ENCODE measurements around the gene GRIN3B.

GRIN3B gene

DNA sequence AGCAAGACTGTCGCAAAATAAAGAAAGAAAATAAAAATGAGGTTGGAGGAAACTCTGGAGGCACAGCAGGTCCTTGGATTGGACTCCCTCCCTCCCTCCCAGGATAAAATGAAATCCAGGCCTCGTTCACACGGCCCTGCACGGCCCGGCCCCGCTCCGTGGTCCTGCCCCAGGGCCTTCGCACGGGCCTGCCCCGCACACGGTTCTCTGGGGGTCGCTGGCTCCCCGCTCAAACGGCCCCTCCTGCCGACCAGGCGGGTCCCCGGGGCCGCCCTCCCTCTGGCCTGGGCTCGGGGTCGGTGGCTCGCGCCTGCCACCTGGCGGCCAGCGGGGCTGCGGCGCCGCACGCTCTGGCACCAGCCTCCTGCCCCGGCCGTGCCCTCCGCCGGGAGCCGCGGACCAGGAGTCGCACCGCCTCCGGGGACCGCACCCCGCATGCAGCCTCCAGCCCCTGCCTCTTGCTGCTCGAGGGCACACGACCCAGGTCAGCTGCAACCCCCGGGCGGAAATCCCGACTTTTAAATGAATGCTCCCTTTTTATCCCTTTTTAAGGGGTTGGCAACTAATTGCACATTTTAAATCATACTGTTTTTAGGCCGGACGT is 17.6 kb upstream of the GRIN3B start:
- peak overlapping the region; percentile 22 for H3K4me3 ChIP-seq (replicated peaks; ENCODE audit: insufficient read depth, low read length)
- DNase-seq (ENCODE audit: low read depth in 1 of 2, low spot score in 1 of 2), result peak; percentile 55 to 63
- H3K27ac ChIP-seq (replicated peaks), result peak overlapping the region; percentile 2; the same call in 1 of the 2 replicates
- H3K27me3 ChIP-seq (ENCODE audit: insufficient read depth, poor library complexity, severe bottlenecking), result no peaks in the 10 kb centered on the region
- TF ChIP-seq, protein P1, sequence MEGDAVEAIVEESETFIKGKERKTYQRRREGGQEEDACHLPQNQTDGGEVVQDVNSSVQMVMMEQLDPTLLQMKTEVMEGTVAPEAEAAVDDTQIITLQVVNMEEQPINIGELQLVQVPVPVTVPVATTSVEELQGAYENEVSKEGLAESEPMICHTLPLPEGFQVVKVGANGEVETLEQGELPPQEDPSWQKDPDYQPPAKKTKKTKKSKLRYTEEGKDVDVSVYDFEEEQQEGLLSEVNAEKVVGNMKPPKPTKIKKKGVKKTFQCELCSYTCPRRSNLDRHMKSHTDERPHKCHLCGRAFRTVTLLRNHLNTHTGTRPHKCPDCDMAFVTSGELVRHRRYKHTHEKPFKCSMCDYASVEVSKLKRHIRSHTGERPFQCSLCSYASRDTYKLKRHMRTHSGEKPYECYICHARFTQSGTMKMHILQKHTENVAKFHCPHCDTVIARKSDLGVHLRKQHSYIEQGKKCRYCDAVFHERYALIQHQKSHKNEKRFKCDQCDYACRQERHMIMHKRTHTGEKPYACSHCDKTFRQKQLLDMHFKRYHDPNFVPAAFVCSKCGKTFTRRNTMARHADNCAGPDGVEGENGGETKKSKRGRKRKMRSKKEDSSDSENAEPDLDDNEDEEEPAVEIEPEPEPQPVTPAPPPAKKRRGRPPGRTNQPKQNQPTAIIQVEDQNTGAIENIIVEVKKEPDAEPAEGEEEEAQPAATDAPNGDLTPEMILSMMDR (IDR thresholded peaks at IDR 0.05; ENCODE audit: insufficient read depth, low read length), result peak; percentile 25
- no peak for TF ChIP-seq SPI1 (IDR thresholded peaks at IDR 0.05; ENCODE audit: borderline replicate concordance, low read depth)

DNA sequence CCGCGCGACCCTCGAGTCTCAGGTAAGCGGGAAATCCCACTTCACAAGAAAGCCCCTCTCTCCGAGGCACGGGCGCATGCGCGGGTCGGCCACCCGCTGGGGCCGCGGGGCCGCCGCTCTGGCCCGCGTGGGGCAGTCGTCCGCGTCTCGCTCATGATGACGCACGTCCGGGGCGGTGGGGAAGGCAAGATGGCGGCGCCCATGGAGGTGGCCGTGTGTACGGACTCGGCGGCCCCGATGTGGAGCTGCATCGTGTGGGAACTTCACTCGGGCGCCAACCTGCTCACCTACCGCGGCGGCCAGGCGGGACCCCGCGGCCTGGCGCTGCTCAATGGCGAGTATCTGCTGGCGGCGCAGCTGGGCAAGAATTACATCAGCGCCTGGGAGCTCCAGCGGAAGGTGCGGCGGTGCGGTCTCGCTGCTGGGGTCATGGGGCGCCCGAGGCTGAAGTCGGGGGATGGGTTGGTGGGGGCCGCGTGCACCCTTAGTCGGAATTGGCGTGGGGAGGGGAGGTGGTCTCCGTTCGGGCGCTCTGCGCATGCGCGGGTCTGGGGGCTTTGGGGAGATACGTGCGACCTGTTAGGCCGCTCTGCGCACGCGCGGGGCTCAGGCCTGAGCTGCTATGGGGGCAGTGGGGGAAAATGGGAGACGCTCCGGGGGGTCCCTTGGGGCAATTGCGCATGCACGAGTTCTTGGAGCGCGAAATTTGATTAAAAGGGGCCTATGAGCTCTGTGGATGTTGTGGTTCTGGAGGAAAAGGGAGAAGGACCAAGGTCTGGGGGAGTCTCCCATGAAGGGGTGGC is 15.9 kb upstream of the GRIN3B start, which contains the start of gene WDR18:
Gene WDR18, plus strand, starts transcription at position 181 of the 803 bp plus-strand sequence. Its CDS starts 9 bp downstream, at position 190.
- DNase-seq (ENCODE audit: low read depth in 1 of 2, low spot score in 1 of 2), result peak; percentile 81 to 90
- peak within 1 kb of the TSS; percentile 88 for H3K27ac ChIP-seq (replicated peaks)
- peak; percentile 80 for TF ChIP-seq GABPA (IDR thresholded peaks at IDR 0.05; ENCODE audit: low read depth)
- TF ChIP-seq, protein P2, sequence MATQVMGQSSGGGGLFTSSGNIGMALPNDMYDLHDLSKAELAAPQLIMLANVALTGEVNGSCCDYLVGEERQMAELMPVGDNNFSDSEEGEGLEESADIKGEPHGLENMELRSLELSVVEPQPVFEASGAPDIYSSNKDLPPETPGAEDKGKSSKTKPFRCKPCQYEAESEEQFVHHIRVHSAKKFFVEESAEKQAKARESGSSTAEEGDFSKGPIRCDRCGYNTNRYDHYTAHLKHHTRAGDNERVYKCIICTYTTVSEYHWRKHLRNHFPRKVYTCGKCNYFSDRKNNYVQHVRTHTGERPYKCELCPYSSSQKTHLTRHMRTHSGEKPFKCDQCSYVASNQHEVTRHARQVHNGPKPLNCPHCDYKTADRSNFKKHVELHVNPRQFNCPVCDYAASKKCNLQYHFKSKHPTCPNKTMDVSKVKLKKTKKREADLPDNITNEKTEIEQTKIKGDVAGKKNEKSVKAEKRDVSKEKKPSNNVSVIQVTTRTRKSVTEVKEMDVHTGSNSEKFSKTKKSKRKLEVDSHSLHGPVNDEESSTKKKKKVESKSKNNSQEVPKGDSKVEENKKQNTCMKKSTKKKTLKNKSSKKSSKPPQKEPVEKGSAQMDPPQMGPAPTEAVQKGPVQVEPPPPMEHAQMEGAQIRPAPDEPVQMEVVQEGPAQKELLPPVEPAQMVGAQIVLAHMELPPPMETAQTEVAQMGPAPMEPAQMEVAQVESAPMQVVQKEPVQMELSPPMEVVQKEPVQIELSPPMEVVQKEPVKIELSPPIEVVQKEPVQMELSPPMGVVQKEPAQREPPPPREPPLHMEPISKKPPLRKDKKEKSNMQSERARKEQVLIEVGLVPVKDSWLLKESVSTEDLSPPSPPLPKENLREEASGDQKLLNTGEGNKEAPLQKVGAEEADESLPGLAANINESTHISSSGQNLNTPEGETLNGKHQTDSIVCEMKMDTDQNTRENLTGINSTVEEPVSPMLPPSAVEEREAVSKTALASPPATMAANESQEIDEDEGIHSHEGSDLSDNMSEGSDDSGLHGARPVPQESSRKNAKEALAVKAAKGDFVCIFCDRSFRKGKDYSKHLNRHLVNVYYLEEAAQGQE (IDR thresholded peaks at IDR 0.05; ENCODE audit: insufficient replicate concordance, low read depth), result no peak
- TF ChIP-seq SPI1 (IDR thresholded peaks at IDR 0.05; ENCODE audit: borderline replicate concordance, low read depth), result no peak
- peak; percentile 64; the same call in 1 of the 2 replicates for TF ChIP-seq POLR2AphosphoS5 (IDR thresholded peaks at IDR 0.05; ENCODE audit: low read depth)
- TF ChIP-seq, protein P1 (IDR thresholded peaks at IDR 0.05; ENCODE audit: insufficient read depth, low read length), result no peak
- H3K27me3 ChIP-seq (ENCODE audit: insufficient read depth, poor library complexity, severe bottlenecking), result no peaks in the 10 kb centered on the region
- H3K4me3 ChIP-seq (replicated peaks; ENCODE audit: insufficient read depth, low read length), result peak within 1 kb of the TSS; percentile 100

DNA sequence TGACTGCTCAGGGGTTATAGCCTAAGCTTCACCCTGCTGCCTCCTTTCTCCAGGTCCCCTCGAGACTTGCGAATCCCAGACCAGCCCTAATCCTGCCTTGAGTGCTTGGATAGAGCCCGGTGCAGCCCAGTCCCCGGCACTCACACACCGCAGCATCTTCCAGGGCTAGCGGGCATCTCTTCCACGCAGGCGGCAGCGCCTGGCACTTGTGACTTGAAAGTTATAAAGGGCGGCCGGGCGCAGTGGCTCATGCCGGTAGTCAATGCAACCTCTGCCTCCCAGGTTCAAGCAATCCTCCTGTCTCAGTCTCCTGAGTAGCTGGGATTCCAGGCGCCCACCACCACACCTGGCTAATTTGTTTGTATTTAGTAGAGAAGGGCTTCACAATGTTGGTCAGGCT is 14.1 kb upstream of the GRIN3B start:
- H3K27me3 ChIP-seq (ENCODE audit: insufficient read depth, poor library complexity, severe bottlenecking), result no peaks in the 10 kb centered on the region
- H3K4me3 ChIP-seq (replicated peaks; ENCODE audit: insufficient read depth, low read length), result no peak overlapping the region
- TF ChIP-seq, protein P1 (IDR thresholded peaks at IDR 0.05; ENCODE audit: insufficient read depth, low read length), result no peak
- TF ChIP-seq, protein P2 (IDR thresholded peaks at IDR 0.05; ENCODE audit: insufficient replicate concordance, low read depth), result no peak
- no peak for TF ChIP-seq SPI1 (IDR thresholded peaks at IDR 0.05; ENCODE audit: borderline replicate concordance, low read depth)
- no peak for TF ChIP-seq GABPA (IDR thresholded peaks at IDR 0.05; ENCODE audit: low read depth)
- TF ChIP-seq POLR2AphosphoS5 (IDR thresholded peaks at IDR 0.05; ENCODE audit: low read depth), result no peak
- no peak for DNase-seq (ENCODE audit: low read depth in 1 of 2, low spot score in 1 of 2)
- no peak overlapping the region for H3K27ac ChIP-seq (replicated peaks)
